A673 (cell line): ENCODE measurements around the gene CCT6A.

ENCODE experiments used
- CTCF ChIP-seq: fragments of 300-800, 200-600 bp; sonication (generic); conservative IDR thresholded peaks from 2 replicates; pipeline ENCODE4 v1.5.1; 2017; ENCODE audit warnings: low read depth, mild to moderate bottlenecking, antibody characterized with exemption, low read length, moderate library complexity, mixed read lengths
- EZH2 ChIP-seq: fragments of 200-600 bp; sonication (generic); IDR thresholded peaks from 2 replicates; pipeline ENCODE4 v1.6.1; 2017; ENCODE audit warnings: borderline replicate concordance, low read depth, mild to moderate bottlenecking, mixed read lengths, antibody characterized with exemption, low read length; ENCODE audit not compliant: poor library complexity, severe bottlenecking

GRCh38 chr7:56051053-56051338, 569 bp upstream of the CCT6A start:
- TF ChIP-seq CTCF (no peak), EZH2 (no peak)
